HG03558 (cell line): ENCODE measurements around the gene C13orf46.

Experiments used
- ATAC-seq: cut with Tn5 transposase; IDR thresholded peaks from one replicate; pipeline ENCODE4 v1.9.1; 2021; ENCODE audit warnings: moderate number of reproducible peaks; ENCODE audit not compliant: unreplicated experiment; ENCODE audit errors: extremely low read depth

C13orf46 gene

GRCh38 chr13:114010401-114011101 lies 36.7 kb upstream of the C13orf46 start:
- ATAC-seq = no peak

GRCh38 chr13:114009590-114010400 lies 35.9 kb upstream of the C13orf46 start:
- no peak for ATAC-seq

- ATAC-seq = no peak
These were observed 35.2 kb upstream of the C13orf46 start for GRCh38 chr13:114008964-114009589.

GRCh38 chr13:114007566-114007965 lies 33.7 kb upstream of the C13orf46 start:
- ATAC-seq = no peak

- no peak for ATAC-seq
These were observed 31.4 kb upstream of the C13orf46 start for GRCh38 chr13:114005206-114005724.

GRCh38 chr13:114004420-114005205 lies 30.7 kb upstream of the C13orf46 start:
- no peak for ATAC-seq

GRCh38 chr13:114002771-114003321 lies 29.0 kb upstream of the C13orf46 start:
- ATAC-seq = no peak

GRCh38 chr13:114002009-114002544 lies 28.2 kb upstream of the C13orf46 start:
- no peak for ATAC-seq

- ATAC-seq = no peak
These were observed 27.6 kb upstream of the C13orf46 start for GRCh38 chr13:114001331-114002008.

- ATAC-seq = no peak
These were observed 26.5 kb upstream of the C13orf46 start for GRCh38 chr13:114000151-114001040.

- no peak for ATAC-seq
These were observed 25.7 kb upstream of the C13orf46 start for GRCh38 chr13:113999618-113999910.

GRCh38 chr13:113998781-113999617 lies 25.1 kb upstream of the C13orf46 start:
- no peak for ATAC-seq

- no peak for ATAC-seq
These were observed 24.2 kb upstream of the C13orf46 start for GRCh38 chr13:113997845-113998751.

- ATAC-seq = no peak
These were observed 23.3 kb upstream of the C13orf46 start for GRCh38 chr13:113996912-113997745.

- no peak for ATAC-seq
These were observed 22.4 kb upstream of the C13orf46 start for GRCh38 chr13:113996081-113996911.
